IMR-90 (cell line): ENCODE results near the gene GRB10. TPM values are rescaled to one million over a fixed set of nuclear protein-coding genes. Genes with fewer than 3 reads are reported as not detected.

Experiments
- ATAC-seq: fragments of 200-7000 bp; cut with Tn5 transposase; 2 replicates; pipeline ENCODE4 v1.9.1; 2020; ENCODE audit warnings: low read depth, mild to moderate bottlenecking, moderate library complexity
- BruUV-seq: library from RNA; stranded (reverse); fragments of 400-500 nt; replicated peaks from 2 replicates; lab custom pipeline; 2021; lab: Mats Ljungman, UMichigan
- CTCF ChIA-PET: fragments of 300-600 bp; formaldehyde crosslinking; extraction: SDS; loops from one replicate; lab custom pipeline; 2021; ENCODE audit warnings: antibody characterized with exemption; lab: Yijun Ruan, JAX
- POLR2A ChIA-PET: fragments of 300-600 bp; sonication (Branson Sonifier 250); formaldehyde crosslinking; loops from one replicate; lab custom pipeline; 2022; ENCODE audit warnings: antibody characterized with exemption; ENCODE audit not compliant: unreplicated experiment; lab: Charles Lee
- DNase-seq: peaks from one replicate; pipeline ENCODE4 v3.0.0; 2013
- H2AFZ ChIP-seq: replicated peaks from 2 replicates; pipeline ENCODE3; 2013; ENCODE audit warnings: low read length, mild to moderate bottlenecking; ENCODE audit not compliant: poor library complexity
- H2AK5ac ChIP-seq: 2 replicates; pipeline ENCODE4 v1.6.1; 2013; ENCODE audit warnings: low read depth, low read length, inconsistent platforms
- H2AK9ac ChIP-seq: replicated peaks from 2 replicates; pipeline ENCODE3; 2013; ENCODE audit warnings: mild to moderate bottlenecking, low read depth, low read length, moderate library complexity; ENCODE audit not compliant: poor library complexity
- H2BK120ac ChIP-seq: 2 replicates; pipeline ENCODE4 v1.6.1; 2013; ENCODE audit warnings: low read depth, low read length, inconsistent platforms
- H2BK15ac ChIP-seq: 3 replicates; pipeline ENCODE4 v1.6.1; 2013; ENCODE audit warnings: low read depth, low read length, inconsistent platforms
- H2BK20ac ChIP-seq: 2 replicates; pipeline ENCODE4 v1.6.1; 2013; ENCODE audit warnings: low read depth, mild to moderate bottlenecking, inconsistent platforms, low read length, moderate library complexity
- H2BK5ac ChIP-seq: 2 replicates; pipeline ENCODE4 v1.6.1; 2013; ENCODE audit warnings: mild to moderate bottlenecking, low read depth, low read length, inconsistent platforms; ENCODE audit not compliant: poor library complexity, severe bottlenecking
- H3K14ac ChIP-seq: replicated peaks from 2 replicates; pipeline ENCODE4 v1.6.1; 2013; ENCODE audit warnings: low read depth, low read length, inconsistent platforms
- H3K18ac ChIP-seq: 2 replicates; pipeline ENCODE4 v1.6.1; 2013; ENCODE audit warnings: low read depth, low read length, control low read depth
- H3K23ac ChIP-seq: 2 replicates; pipeline ENCODE4 v1.6.1; 2013; ENCODE audit warnings: low read depth, low read length, inconsistent platforms
- H3K27ac ChIP-seq: 2 replicates; pipeline ENCODE4 v1.5.1; 2013; ENCODE audit warnings: mild to moderate bottlenecking, control low read depth, low read length; ENCODE audit not compliant: insufficient read depth
- H3K27me3 ChIP-seq: 2 replicates; pipeline ENCODE4 v1.6.1; 2013; ENCODE audit warnings: low read length; ENCODE audit not compliant: control insufficient read depth, insufficient read depth
- H3K36me3 ChIP-seq: 2 replicates; pipeline ENCODE4 v1.6.1; 2013; ENCODE audit warnings: low read length, mixed read lengths; ENCODE audit not compliant: control insufficient read depth, insufficient read depth
- H3K4ac ChIP-seq: 2 replicates; pipeline ENCODE4 v1.6.1; 2013; ENCODE audit warnings: low read depth, low read length, inconsistent platforms
- H3K4me1 ChIP-seq: 2 replicates; pipeline ENCODE4 v1.6.1; 2013; ENCODE audit warnings: low read length, mixed read lengths; ENCODE audit not compliant: control insufficient read depth, insufficient read depth
- H3K4me2 ChIP-seq: 2 replicates; pipeline ENCODE4 v1.6.1; 2013; ENCODE audit warnings: low read depth, mild to moderate bottlenecking, control low read depth, low read length, moderate library complexity
- H3K4me3 ChIP-seq: 2 replicates; pipeline ENCODE4 v1.5.1; 2013; ENCODE audit warnings: low read depth, mild to moderate bottlenecking, control low read depth, low read length, moderate library complexity; ENCODE audit not compliant: insufficient read depth
- H3K56ac ChIP-seq: 2 replicates; pipeline ENCODE4 v1.6.1; 2013; ENCODE audit warnings: low read length, inconsistent platforms; ENCODE audit not compliant: insufficient read depth; ENCODE audit errors: extremely low read depth
- H3K79me1 ChIP-seq, 2 experiments: 2 replicates each; pipeline ENCODE4 v1.6.1; 2013; ENCODE audit warnings: low read length in 2 of 2, inconsistent platforms in 1 of 2, low read depth in 1 of 2
- H3K9ac ChIP-seq: 2 replicates; pipeline ENCODE4 v1.6.1; 2013; ENCODE audit warnings: low read depth, low read length, control low read depth
- H3K9me1 ChIP-seq: 2 replicates; pipeline ENCODE4 v1.6.1; 2013; ENCODE audit warnings: low read length, inconsistent platforms; ENCODE audit not compliant: insufficient read depth
- H3K9me3 ChIP-seq: 2 replicates; pipeline ENCODE4 v1.6.1; 2013; ENCODE audit warnings: low read length; ENCODE audit not compliant: control insufficient read depth, insufficient read depth
- H4K20me1 ChIP-seq: 2 replicates; pipeline ENCODE4 v1.6.1; 2013; ENCODE audit warnings: low read length, inconsistent platforms; ENCODE audit not compliant: insufficient read depth
- H4K5ac ChIP-seq: 2 replicates; pipeline ENCODE4 v1.6.1; 2013; ENCODE audit warnings: mild to moderate bottlenecking, low read depth, low read length, control low read depth
- H4K8ac ChIP-seq, 2 experiments: 2 replicates each; pipeline ENCODE4 v1.6.1; 2013; ENCODE audit warnings: low read depth in 2 of 2, low read length in 2 of 2, control low read depth in 1 of 2, inconsistent platforms in 1 of 2
- H4K91ac ChIP-seq: 2 replicates; pipeline ENCODE4 v1.6.1; 2013; ENCODE audit warnings: low read depth, low read length, inconsistent platforms; ENCODE audit not compliant: insufficient read depth
- CEBPB ChIP-seq: IDR thresholded peaks from 2 replicates; pipeline ENCODE4 v1.6.1; 2012; ENCODE audit warnings: low read depth, low read length, improper control_type of control experiment
- MAFK ChIP-seq: IDR thresholded peaks from 2 replicates; pipeline ENCODE4 v1.6.1; 2012; ENCODE audit warnings: low read depth, low read length, improper control_type of control experiment
- MAZ ChIP-seq: IDR thresholded peaks from 2 replicates; pipeline ENCODE4 v1.6.1; 2012; ENCODE audit warnings: low read depth, mild to moderate bottlenecking, low read length, improper control_type of control experiment, moderate library complexity, borderline replicate concordance
- POLR2A ChIP-seq: IDR thresholded peaks from 2 replicates; pipeline ENCODE4 v1.6.1; 2012; ENCODE audit warnings: mild to moderate bottlenecking, low read depth, low read length
- RCOR1 ChIP-seq: IDR thresholded peaks from 2 replicates; pipeline ENCODE4 v1.6.1; 2012; ENCODE audit warnings: mild to moderate bottlenecking, low read length, improper control_type of control experiment; ENCODE audit not compliant: insufficient replicate concordance
- RFX5 ChIP-seq: IDR thresholded peaks from 2 replicates; pipeline ENCODE4 v1.8.0; 2012; ENCODE audit warnings: low read depth, mild to moderate bottlenecking, low read length, moderate library complexity
- SMC3 ChIP-seq: fragments of 150-350 bp; IDR thresholded peaks from 2 replicates; pipeline ENCODE4 v1.6.1; 2016; ENCODE audit warnings: low read depth, mild to moderate bottlenecking, antibody characterized with exemption, low read length, moderate library complexity
- WGBS, 2 experiments: methylation state at CpG; one replicate each; pipeline versions ENCODE4 v1.1.5 to v1.1.7; 2013; ENCODE audit warnings: missing lambda C conversion rate in 2 of 2; ENCODE audit not compliant: insufficient read length in 1 of 2; ENCODE audit errors: extremely low coverage in 2 of 2; 5-methylcytosine and 5-hydroxymethylcytosine counted together
- dilution Hi-C: fragments of 300-500 bp; cut with HindIII; formaldehyde crosslinking; loops from one replicate; pipeline ENCODE4 v1.14.3; 2018; ENCODE audit warnings: low sequenced_read_pairs; ENCODE audit not compliant: unreplicated experiment
- in situ Hi-C: fragments of 300-500 bp; cut with MboI; formaldehyde crosslinking; loops from 3 replicates; pipeline ENCODE4 v1.14.3; 2019; ENCODE audit warnings: low sequenced_read_pairs, inconsistent platforms, mixed read lengths
- intact Hi-C: fragments of 100-400 bp; cut with micrococcal nuclease; formaldehyde crosslinking; loops from 2 replicates; pipeline ENCODE4 v1.10.0; 2022
- polyA plus RNA-seq, 3 experiments: library from polyadenylated mRNA; depleted of rRNA; stranded (reverse); fragments of >200 nt; gene quantifications; 2 replicates each; pipeline ENCODE4 v1.2.3, GENCODE V29; 2012; ENCODE audit warnings: low replicate concordance in 1 of 3
- total RNA-seq: library from RNA; depleted of rRNA; stranded (reverse); fragments of >200 nt; gene quantifications from 2 replicates; pipeline ENCODE4 v1.2.3, GENCODE V29; 2012
- TF ChIP-seq, protein P1 (sequence below): fragments of 150-350 bp; IDR thresholded peaks from 2 replicates; pipeline ENCODE4 v1.6.1; 2016; ENCODE audit warnings: low read depth, mild to moderate bottlenecking, low read length, moderate library complexity, borderline replicate concordance
- TF ChIP-seq, protein P2 (sequence below): conservative IDR thresholded peaks from 2 replicates; pipeline ENCODE4 v1.5.1; 2012; ENCODE audit warnings: mild to moderate bottlenecking, low read depth, low read length, improper control_type of control experiment

The GRB10 gene
- total and polyA plus RNA-seq, 2 of the 4 experiments (the other 2 are of a cell fraction), result 6.3 to 15.1 TPM

GRCh38 chr7:50625360-50625759 is 157.3 kb downstream of the GRB10 start:
- Histone ChIP-seq H3K18ac (no peak overlapping the region), H2BK120ac (no peak overlapping the region), H3K9me1 (peaks cover 2% of the 10 kb centered on the region; the same call in 1 of the 2 replicates), H4K8ac (no peak overlapping the region), H3K4me1 (no peaks in the 10 kb centered on the region), H3K56ac (no peak overlapping the region), H2AFZ (no peak overlapping the region), H4K5ac (no peak overlapping the region), H4K91ac (no peak overlapping the region), H2BK15ac (no peak overlapping the region), H3K27me3 (no peaks in the 10 kb centered on the region), H3K27ac (no peak overlapping the region), H2AK9ac (no peak overlapping the region), H3K14ac (no peak overlapping the region), H3K9me3 (no peaks in the 10 kb centered on the region), H3K4me3 (no peak overlapping the region), H2BK20ac (no peak overlapping the region), H4K20me1 (peaks cover 9% of the 10 kb centered on the region; the same call in 1 of the 2 replicates), H3K4me2 (no peak overlapping the region), H2BK5ac (no peak overlapping the region), H3K79me1 (peaks cover 0 to 3% of the 10 kb centered on the region in 2 experiments; a peak in 2 of 4 replicates), H3K36me3 (peaks cover 12% of the 10 kb centered on the region), H2AK5ac (no peak overlapping the region), H3K23ac (no peak overlapping the region), H3K9ac (no peak overlapping the region), H3K4ac (no peak overlapping the region)
- POLR2A ChIA-PET, result no interaction called here
- intact Hi-C loops (no loop called here), dilution Hi-C loops (no loop called here), in situ Hi-C loops (no loop called here)
- no peak for ATAC-seq
- TF ChIP-seq, protein P1, sequence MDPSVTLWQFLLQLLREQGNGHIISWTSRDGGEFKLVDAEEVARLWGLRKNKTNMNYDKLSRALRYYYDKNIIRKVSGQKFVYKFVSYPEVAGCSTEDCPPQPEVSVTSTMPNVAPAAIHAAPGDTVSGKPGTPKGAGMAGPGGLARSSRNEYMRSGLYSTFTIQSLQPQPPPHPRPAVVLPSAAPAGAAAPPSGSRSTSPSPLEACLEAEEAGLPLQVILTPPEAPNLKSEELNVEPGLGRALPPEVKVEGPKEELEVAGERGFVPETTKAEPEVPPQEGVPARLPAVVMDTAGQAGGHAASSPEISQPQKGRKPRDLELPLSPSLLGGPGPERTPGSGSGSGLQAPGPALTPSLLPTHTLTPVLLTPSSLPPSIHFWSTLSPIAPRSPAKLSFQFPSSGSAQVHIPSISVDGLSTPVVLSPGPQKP, result no peak
- no peak for TF ChIP-seq MAZ
- TF ChIP-seq RCOR1, result no peak
- TF ChIP-seq SMC3, result no peak
- TF ChIP-seq POLR2A, result no peak
- no peak for TF ChIP-seq CEBPB
- no peak for TF ChIP-seq RFX5
- TF ChIP-seq MAFK, result no peak
- TF ChIP-seq, protein P2, sequence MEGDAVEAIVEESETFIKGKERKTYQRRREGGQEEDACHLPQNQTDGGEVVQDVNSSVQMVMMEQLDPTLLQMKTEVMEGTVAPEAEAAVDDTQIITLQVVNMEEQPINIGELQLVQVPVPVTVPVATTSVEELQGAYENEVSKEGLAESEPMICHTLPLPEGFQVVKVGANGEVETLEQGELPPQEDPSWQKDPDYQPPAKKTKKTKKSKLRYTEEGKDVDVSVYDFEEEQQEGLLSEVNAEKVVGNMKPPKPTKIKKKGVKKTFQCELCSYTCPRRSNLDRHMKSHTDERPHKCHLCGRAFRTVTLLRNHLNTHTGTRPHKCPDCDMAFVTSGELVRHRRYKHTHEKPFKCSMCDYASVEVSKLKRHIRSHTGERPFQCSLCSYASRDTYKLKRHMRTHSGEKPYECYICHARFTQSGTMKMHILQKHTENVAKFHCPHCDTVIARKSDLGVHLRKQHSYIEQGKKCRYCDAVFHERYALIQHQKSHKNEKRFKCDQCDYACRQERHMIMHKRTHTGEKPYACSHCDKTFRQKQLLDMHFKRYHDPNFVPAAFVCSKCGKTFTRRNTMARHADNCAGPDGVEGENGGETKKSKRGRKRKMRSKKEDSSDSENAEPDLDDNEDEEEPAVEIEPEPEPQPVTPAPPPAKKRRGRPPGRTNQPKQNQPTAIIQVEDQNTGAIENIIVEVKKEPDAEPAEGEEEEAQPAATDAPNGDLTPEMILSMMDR, result no peak
- CTCF ChIA-PET, result no interaction called here
- no CpG with 5 or more reads among the region's 5 CpGs for WGBS, 2 experiments
- no peak for DNase-seq
- no TSS peak for BruUV-seq
